Measurements from ENCODE around the gene POLG2. TPM values are rescaled to one million over a fixed set of nuclear protein-coding genes. Genes with fewer than 3 reads are reported as not detected.

The POLG2 gene
- total RNA-seq, 4 donors from 2014 or later, result 4.8 to 10.8 (median 6.3) TPM

DNA sequence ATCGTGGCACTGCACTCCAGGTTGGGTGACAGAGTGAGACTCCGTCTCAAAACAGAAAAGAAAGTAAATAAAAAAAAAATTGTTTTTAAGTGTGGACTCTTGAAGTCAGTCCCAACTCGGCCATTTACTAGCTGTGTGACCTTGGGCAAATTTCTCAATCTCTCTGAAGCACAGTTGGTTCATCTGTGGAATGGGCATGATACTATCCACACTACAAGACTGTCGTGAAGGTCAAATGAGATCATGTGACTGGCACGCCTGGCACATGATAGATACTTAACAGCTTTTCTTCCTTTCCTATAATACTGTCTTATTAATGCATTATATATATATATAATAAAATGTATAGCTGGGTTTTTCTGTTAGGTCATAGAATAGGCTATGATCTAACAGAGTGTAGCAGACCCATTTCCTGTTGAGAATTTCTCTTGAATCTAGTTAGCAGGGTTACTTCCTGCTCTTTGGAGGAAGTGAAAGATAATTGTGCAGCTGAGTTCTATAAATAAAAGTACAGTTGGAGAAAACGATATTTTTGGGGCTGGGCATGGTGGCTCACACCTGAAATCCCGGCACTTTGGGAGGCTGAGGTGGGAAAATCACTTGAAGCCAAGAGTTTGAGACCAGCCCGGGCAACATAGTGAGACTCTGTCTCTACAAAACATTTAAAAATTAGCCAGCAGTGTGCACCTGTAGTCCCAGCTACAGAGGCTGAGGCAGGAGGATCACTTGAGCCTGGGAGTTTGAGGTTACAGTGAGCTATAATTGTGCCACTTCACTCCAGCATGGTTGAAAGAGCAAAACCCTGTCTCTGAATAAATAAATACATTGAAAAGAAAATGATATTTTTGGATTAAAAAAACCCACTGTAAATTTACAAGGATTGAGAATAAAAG, 40.6 kb downstream of the POLG2 start:
- Histone ChIP-seq H3K27me3 (no peaks in the 10 kb centered on the region), H3K36me3 (no peaks in the 10 kb centered on the region), H3K27ac (peak overlapping the region in 1 of 4 donors; percentile 30), H3K4me1 (peaks cover 0 to 12% (median 0%) of the 10 kb centered on the region in 4 donors), H3K4me3 (no peak overlapping the region), H3K9me3 (no peaks in the 10 kb centered on the region)
- in situ Hi-C loops (cut with MboI; ENCODE audit: low pct_ligation_motif_present in 1 of 4, low pct_unique_long_range_greater_than_20kb in 1 of 4, low sequenced_read_pairs in 3 of 4), result no loop called here
- DNase-seq, result no peak
- TF ChIP-seq, protein P1, sequence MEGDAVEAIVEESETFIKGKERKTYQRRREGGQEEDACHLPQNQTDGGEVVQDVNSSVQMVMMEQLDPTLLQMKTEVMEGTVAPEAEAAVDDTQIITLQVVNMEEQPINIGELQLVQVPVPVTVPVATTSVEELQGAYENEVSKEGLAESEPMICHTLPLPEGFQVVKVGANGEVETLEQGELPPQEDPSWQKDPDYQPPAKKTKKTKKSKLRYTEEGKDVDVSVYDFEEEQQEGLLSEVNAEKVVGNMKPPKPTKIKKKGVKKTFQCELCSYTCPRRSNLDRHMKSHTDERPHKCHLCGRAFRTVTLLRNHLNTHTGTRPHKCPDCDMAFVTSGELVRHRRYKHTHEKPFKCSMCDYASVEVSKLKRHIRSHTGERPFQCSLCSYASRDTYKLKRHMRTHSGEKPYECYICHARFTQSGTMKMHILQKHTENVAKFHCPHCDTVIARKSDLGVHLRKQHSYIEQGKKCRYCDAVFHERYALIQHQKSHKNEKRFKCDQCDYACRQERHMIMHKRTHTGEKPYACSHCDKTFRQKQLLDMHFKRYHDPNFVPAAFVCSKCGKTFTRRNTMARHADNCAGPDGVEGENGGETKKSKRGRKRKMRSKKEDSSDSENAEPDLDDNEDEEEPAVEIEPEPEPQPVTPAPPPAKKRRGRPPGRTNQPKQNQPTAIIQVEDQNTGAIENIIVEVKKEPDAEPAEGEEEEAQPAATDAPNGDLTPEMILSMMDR (IDR thresholded peaks at IDR 0.05), result no peak
- TF ChIP-seq POLR2AphosphoS5 (IDR thresholded peaks at IDR 0.05), result no peak
- no peak for TF ChIP-seq EP300 (IDR thresholded peaks at IDR 0.05; ENCODE audit: low read depth)
- no peak for TF ChIP-seq POLR2A (IDR thresholded peaks at IDR 0.05)
- intact Hi-C loops (cut with DNase I; ENCODE audit: low total_unique reads), result no loop called here
- 65 to 90% methylated on average over 6 to 8 of the region's 8 CpGs for WGBS, 2 donors (ENCODE audit: low coverage in 1 of 2)

DNA sequence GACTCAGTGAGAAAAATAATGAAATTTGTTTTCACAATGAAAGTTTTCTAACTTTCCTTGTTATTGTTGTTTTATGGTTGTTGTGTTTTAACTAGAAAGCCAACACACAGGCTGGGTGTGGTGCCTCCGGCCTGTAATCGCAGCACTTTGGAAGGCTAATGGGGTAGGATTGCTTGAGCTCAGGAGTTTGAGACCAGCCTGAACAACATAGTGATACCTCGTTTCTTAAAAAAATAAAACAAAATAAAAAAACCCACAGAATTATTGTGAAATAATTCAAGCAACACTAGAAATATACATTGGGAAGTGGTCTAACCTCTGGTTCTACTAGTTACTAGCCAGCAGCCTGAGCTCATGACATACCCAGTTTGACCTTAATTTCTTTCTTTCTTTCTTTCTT, 47.3 kb downstream of the POLG2 start:
- Histone ChIP-seq H3K9me3 (no peaks in the 10 kb centered on the region), H3K36me3 (no peaks in the 10 kb centered on the region), H3K4me3 (peak overlapping the region in 1 of 4 donors; percentile 11), H3K4me1 (peaks cover 0 to 12% (median 0%) of the 10 kb centered on the region in 4 donors), H3K27me3 (no peaks in the 10 kb centered on the region), H3K27ac (peak overlapping the region; percentile 55 to 76 (median 62))
- in situ Hi-C loops (cut with MboI; ENCODE audit: low pct_ligation_motif_present in 1 of 4, low pct_unique_long_range_greater_than_20kb in 1 of 4, low sequenced_read_pairs in 3 of 4) (no loop called here), intact Hi-C loops (cut with DNase I; ENCODE audit: low total_unique reads) (no loop called here)
- no peak for DNase-seq
- no peak for TF ChIP-seq POLR2A (IDR thresholded peaks at IDR 0.05)
- no peak for TF ChIP-seq POLR2AphosphoS5 (IDR thresholded peaks at IDR 0.05)
- TF ChIP-seq, protein P1 (IDR thresholded peaks at IDR 0.05), result no peak
- 48 to 54% methylated on average over 3 of the region's 3 CpGs for WGBS, 2 donors (ENCODE audit: low coverage in 1 of 2)

DNA sequence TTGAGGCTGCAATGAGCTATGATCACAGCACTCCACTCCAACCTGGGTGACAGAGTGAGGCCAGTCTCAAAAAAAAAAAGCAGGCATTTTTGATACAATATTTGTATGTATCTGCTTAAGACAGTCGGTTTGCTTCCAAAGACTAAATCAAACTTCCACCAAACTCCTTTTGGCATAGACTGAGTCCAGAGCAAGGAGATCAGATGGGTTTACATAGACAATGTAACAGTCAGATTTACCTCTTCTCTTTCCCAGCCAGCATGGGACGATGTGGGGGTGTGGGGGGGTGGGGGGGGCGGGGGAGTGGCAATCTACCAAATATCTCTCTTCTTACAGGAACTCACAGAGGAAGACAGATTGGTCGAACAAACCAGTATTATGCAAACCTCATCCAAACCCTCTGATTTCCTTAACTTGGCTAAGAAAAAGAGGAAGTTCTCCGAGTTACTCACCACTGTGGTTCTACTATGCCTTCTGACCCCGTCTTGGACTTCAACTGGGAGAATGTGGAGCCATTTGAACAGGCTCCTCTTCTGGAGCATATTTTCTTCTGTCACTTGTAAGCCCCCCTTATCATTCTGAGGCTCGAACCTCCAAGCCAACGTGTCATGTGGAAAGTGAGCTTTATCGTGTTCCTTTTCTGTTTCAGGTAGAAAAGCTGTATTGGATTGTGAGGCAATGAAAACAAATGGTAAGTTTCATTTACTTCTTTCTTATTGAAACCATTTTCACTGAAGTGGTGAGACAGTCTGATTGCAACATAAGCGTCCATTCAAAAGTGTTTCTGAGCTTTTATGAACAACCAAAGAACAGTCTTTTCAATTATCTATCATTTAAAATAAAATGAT, 48.0 kb downstream of the POLG2 start, which contains the start of gene MILR1:
MILR1 (plus strand) TSS at position 451 of the 848 bp plus-strand sequence; CDS start at position 505, 54 bp downstream.
- Histone ChIP-seq H3K27ac (peak within 1 kb of the TSS; percentile 55 to 76 (median 62)), H3K27me3 (no peaks in the 10 kb centered on the region), H3K4me3 (peak within 1 kb of the TSS in 1 of 4 donors; percentile 11), H3K9me3 (no peaks in the 10 kb centered on the region), H3K4me1 (peaks cover 0 to 12% (median 0%) of the 10 kb centered on the region in 4 donors), H3K36me3 (no peaks in the 10 kb centered on the region)
- peak; percentile 24 for DNase-seq
- WGBS, 2 donors (ENCODE audit: low coverage in 1 of 2), result 36 to 40% methylated on average over 8 to 10 of the region's 10 CpGs
- in situ Hi-C loops (cut with MboI; ENCODE audit: low pct_ligation_motif_present in 1 of 4, low pct_unique_long_range_greater_than_20kb in 1 of 4, low sequenced_read_pairs in 3 of 4) (no loop called here), intact Hi-C loops (cut with DNase I; ENCODE audit: low total_unique reads) (no loop called here)
- TF ChIP-seq EP300 (IDR thresholded peaks at IDR 0.05; ENCODE audit: low read depth), result no peak
- no peak for TF ChIP-seq POLR2A (IDR thresholded peaks at IDR 0.05)
- TF ChIP-seq, protein P1 (IDR thresholded peaks at IDR 0.05), result no peak
- peak in 1 of 3 donors; percentile 31 for TF ChIP-seq POLR2AphosphoS5 (IDR thresholded peaks at IDR 0.05)

DNA sequence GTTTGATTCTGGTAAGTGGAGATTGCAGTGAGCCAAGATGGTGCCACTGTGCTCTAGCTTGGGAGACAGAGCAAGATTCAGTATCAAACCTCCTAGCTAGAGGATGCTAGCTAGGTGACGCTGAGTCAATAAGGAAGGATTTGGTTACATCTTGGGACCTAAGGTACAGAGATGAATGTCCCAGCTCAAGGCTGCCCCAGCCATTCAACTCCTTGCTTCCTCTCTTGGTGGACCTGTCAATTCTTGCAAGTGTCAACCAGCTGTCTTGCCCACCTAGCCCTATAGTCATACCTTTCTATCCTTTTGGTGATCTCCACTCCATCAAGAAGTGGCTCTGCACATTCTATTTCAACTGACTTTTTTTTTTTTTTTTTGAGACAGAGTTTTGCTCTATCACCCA, 49.3 kb downstream of the POLG2 start:
- no peak overlapping the region for H3K4me3 ChIP-seq
- DNase-seq, result no peak
- no peak overlapping the region for H3K27ac ChIP-seq
- H3K4me1 ChIP-seq, result peaks cover 0 to 16% (median 4%) of the 10 kb centered on the region in 4 donors
- H3K36me3 ChIP-seq, result no peaks in the 10 kb centered on the region
- in situ Hi-C loops (cut with MboI; ENCODE audit: low pct_ligation_motif_present in 1 of 4, low pct_unique_long_range_greater_than_20kb in 1 of 4, low sequenced_read_pairs in 3 of 4), result no loop called here
- TF ChIP-seq POLR2A (IDR thresholded peaks at IDR 0.05), result no peak
- intact Hi-C loops (cut with DNase I; ENCODE audit: low total_unique reads), result no loop called here
- H3K9me3 ChIP-seq, result no peaks in the 10 kb centered on the region
- H3K27me3 ChIP-seq, result no peaks in the 10 kb centered on the region
- 81% methylated on average over 1 of the region's 1 CpG; no CpG with 5 or more reads in 1 of the 2 donors for WGBS, 2 donors (ENCODE audit: low coverage in 1 of 2)
